Measurements from ENCODE around the gene BSN.
"Not testable (repeated sequence)": the region's sequence is repeated elsewhere in the genome, so short reads cannot be mapped to it uniquely, and the experiment has no call there.

BSN gene

GRCh38 chr3:49674497-49674983 lies 120.3 kb downstream of the BSN start:
- no peak for DNase-seq

GRCh38 chr3:49675912-49676311 lies 121.6 kb downstream of the BSN start:
- DNase-seq: no peak

GRCh38 chr3:49680493-49681231 lies 126.4 kb downstream of the BSN start:
- DNase-seq: no peak

- DNase-seq: no peak
These were observed 126.9 kb downstream of the BSN start for GRCh38 chr3:49681232-49681522.

GRCh38 chr3:49681543-49681942 lies 127.3 kb downstream of the BSN start:
- DNase-seq: no peak

- DNase-seq: no peak
These were observed 128.9 kb downstream of the BSN start for GRCh38 chr3:49683162-49683561.

- not testable (repeated sequence) for DNase-seq
These were observed 130.2 kb downstream of the BSN start for GRCh38 chr3:49684453-49684852.

GRCh38 chr3:49685103-49685502 lies 130.8 kb downstream of the BSN start:
- not testable (repeated sequence) for DNase-seq

- not testable (repeated sequence) for DNase-seq
These were observed 131.6 kb downstream of the BSN start for GRCh38 chr3:49685846-49686245.

- not testable (repeated sequence) for DNase-seq
These were observed 132.1 kb downstream of the BSN start for GRCh38 chr3:49686346-49686745.

GRCh38 chr3:49686769-49687423 lies 132.6 kb downstream of the BSN start:
- DNase-seq: not testable (repeated sequence)

GRCh38 chr3:49687424-49687795 lies 133.1 kb downstream of the BSN start:
- not testable (repeated sequence) for DNase-seq

GRCh38 chr3:49688338-49689045 lies 134.2 kb downstream of the BSN start:
- DNase-seq: not testable (repeated sequence)

GRCh38 chr3:49689046-49689907 lies 135.0 kb downstream of the BSN start, which contains the start of the genes MST1 and RNF123:
MST1 (minus strand) TSS chr3:49689474; CDS start chr3:49688691, 783 bp downstream.
RNF123 (plus strand) TSS chr3:49689557; CDS start chr3:49691166, 1,609 bp downstream.
- no peak for DNase-seq

GRCh38 chr3:49689908-49690624 lies 135.8 kb downstream of the BSN start:
- not testable (repeated sequence) for DNase-seq

- not testable (repeated sequence) for DNase-seq
These were observed 136.6 kb downstream of the BSN start for GRCh38 chr3:49690856-49691255.

GRCh38 chr3:49691481-49691880 lies 137.2 kb downstream of the BSN start:
- not testable (repeated sequence) for DNase-seq

GRCh38 chr3:49694409-49695070 lies 140.3 kb downstream of the BSN start:
- not testable (repeated sequence) for DNase-seq

- DNase-seq: not testable (repeated sequence)
These were observed 141.2 kb downstream of the BSN start for GRCh38 chr3:49695350-49696015.

GRCh38 chr3:49699281-49699979 lies 145.2 kb downstream of the BSN start:
- DNase-seq: no peak
